Measurements from ENCODE around the gene AFMID.

AFMID gene

DNA sequence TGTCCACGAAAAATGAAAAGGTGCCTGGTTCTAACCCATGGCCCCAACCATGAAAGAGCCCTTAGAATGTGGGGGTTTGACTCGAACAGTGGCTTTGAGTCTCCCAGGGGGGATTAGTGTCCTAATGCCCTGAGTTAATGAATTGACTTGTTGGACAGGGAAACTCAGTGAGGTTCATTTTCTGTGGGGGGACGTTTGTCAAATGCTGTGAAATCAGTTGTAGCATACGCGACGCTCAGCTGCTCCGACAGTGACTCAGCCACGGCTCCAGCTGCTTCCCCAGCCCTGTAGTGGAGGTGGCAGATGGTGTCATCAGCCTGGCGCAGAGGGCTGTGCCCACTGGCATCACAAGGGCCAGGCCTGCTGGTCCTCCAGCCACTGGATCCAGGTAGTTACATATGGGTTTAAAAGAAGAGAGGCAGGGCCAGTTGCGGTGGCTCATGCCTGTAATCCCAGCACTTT is 40.3 kb downstream of the AFMID start:
- no peak for TF ChIP-seq SIN3A (IDR thresholded peaks at IDR 0.05; ENCODE audit: borderline replicate concordance, insufficient read depth, low read length)
- TF ChIP-seq, protein P1, sequence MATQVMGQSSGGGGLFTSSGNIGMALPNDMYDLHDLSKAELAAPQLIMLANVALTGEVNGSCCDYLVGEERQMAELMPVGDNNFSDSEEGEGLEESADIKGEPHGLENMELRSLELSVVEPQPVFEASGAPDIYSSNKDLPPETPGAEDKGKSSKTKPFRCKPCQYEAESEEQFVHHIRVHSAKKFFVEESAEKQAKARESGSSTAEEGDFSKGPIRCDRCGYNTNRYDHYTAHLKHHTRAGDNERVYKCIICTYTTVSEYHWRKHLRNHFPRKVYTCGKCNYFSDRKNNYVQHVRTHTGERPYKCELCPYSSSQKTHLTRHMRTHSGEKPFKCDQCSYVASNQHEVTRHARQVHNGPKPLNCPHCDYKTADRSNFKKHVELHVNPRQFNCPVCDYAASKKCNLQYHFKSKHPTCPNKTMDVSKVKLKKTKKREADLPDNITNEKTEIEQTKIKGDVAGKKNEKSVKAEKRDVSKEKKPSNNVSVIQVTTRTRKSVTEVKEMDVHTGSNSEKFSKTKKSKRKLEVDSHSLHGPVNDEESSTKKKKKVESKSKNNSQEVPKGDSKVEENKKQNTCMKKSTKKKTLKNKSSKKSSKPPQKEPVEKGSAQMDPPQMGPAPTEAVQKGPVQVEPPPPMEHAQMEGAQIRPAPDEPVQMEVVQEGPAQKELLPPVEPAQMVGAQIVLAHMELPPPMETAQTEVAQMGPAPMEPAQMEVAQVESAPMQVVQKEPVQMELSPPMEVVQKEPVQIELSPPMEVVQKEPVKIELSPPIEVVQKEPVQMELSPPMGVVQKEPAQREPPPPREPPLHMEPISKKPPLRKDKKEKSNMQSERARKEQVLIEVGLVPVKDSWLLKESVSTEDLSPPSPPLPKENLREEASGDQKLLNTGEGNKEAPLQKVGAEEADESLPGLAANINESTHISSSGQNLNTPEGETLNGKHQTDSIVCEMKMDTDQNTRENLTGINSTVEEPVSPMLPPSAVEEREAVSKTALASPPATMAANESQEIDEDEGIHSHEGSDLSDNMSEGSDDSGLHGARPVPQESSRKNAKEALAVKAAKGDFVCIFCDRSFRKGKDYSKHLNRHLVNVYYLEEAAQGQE (IDR thresholded peaks at IDR 0.05; ENCODE audit: insufficient read depth in 1 of 2, low read depth in 2 of 2, low read length in 2 of 2) = no peak
- no peak for TF ChIP-seq TAF1 (IDR thresholded peaks at IDR 0.05; ENCODE audit: borderline replicate concordance, insufficient read depth, low read length)
- TF ChIP-seq FOXP2 (optimal IDR thresholded peaks at IDR 0.05; ENCODE audit: borderline replicate concordance, extremely low read depth, extremely low read length, insufficient read depth) = no peak
- TF ChIP-seq POLR2AphosphoS5 (IDR thresholded peaks at IDR 0.05; ENCODE audit: low read depth, low read length) = no peak

DNA sequence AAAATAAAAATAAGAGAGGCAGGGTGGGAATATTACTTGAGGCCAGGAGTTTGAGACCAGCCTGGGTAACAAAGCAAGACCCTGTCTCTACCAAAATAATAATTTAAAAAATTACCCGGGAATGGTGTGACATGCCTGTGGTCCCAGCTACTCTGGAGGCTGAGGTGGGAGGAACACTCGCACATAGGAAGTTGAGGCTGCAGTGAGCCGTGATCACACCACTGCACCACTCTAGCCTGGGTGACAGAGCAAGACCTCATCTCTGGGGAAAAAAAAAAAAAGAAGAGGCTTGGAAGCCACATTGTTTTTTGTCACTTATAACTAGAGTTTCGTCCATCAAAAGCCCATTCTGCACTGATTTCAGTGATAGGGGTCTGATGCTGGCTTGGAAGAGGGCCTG is 41.0 kb downstream of the AFMID start:
- TF ChIP-seq POLR2AphosphoS5 (IDR thresholded peaks at IDR 0.05; ENCODE audit: low read depth, low read length) (no peak), SIN3A (IDR thresholded peaks at IDR 0.05; ENCODE audit: borderline replicate concordance, insufficient read depth, low read length) (no peak), TAF1 (IDR thresholded peaks at IDR 0.05; ENCODE audit: borderline replicate concordance, insufficient read depth, low read length) (no peak), FOXP2 (optimal IDR thresholded peaks at IDR 0.05; ENCODE audit: borderline replicate concordance, extremely low read depth, extremely low read length, insufficient read depth) (no peak)
- TF ChIP-seq, protein P1 (IDR thresholded peaks at IDR 0.05; ENCODE audit: insufficient read depth in 1 of 2, low read depth in 2 of 2, low read length in 2 of 2) = no peak

DNA sequence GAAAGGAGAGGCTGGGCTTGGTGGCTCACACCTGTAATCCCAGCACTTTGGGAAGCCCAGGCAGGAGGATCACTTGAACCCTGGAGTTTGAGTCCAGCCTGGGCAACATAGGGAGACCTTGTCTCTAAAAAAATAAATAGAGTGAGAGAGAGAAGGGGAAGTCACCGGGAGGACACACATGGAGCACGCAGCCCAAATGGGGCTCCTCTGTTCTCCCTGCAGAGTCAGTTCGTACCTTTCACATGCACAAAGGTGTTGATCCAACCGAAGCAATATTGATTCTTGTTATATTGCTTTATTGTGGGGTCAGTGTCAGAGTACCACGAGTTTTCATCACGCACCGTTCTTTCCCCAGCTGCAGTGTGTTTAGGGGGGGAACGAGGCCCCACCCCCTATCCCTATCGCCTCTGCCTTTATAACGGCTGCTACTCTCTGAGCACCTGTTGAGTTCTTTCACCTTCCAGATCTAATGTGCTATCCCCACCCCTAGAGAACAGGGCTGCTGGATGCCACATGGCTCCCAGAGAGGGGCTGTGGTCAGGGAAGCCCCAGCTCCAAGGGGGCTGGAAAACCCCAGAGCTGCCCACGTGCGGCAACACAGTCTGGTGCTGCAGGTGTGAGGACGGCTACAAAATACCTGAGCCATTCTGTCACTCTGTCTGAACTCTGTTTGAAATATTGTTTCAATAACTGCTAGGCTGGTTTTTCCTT is 43.2 kb downstream of the AFMID start:
- TF ChIP-seq POLR2AphosphoS5 (IDR thresholded peaks at IDR 0.05; ENCODE audit: low read depth, low read length) = no peak
- TF ChIP-seq FOXP2 (optimal IDR thresholded peaks at IDR 0.05; ENCODE audit: borderline replicate concordance, extremely low read depth, extremely low read length, insufficient read depth) = no peak
- TF ChIP-seq, protein P1 (IDR thresholded peaks at IDR 0.05; ENCODE audit: insufficient read depth in 1 of 2, low read depth in 2 of 2, low read length in 2 of 2) = no peak
- TF ChIP-seq SIN3A (IDR thresholded peaks at IDR 0.05; ENCODE audit: borderline replicate concordance, insufficient read depth, low read length) = no peak
- no peak for TF ChIP-seq TAF1 (IDR thresholded peaks at IDR 0.05; ENCODE audit: borderline replicate concordance, insufficient read depth, low read length)

DNA sequence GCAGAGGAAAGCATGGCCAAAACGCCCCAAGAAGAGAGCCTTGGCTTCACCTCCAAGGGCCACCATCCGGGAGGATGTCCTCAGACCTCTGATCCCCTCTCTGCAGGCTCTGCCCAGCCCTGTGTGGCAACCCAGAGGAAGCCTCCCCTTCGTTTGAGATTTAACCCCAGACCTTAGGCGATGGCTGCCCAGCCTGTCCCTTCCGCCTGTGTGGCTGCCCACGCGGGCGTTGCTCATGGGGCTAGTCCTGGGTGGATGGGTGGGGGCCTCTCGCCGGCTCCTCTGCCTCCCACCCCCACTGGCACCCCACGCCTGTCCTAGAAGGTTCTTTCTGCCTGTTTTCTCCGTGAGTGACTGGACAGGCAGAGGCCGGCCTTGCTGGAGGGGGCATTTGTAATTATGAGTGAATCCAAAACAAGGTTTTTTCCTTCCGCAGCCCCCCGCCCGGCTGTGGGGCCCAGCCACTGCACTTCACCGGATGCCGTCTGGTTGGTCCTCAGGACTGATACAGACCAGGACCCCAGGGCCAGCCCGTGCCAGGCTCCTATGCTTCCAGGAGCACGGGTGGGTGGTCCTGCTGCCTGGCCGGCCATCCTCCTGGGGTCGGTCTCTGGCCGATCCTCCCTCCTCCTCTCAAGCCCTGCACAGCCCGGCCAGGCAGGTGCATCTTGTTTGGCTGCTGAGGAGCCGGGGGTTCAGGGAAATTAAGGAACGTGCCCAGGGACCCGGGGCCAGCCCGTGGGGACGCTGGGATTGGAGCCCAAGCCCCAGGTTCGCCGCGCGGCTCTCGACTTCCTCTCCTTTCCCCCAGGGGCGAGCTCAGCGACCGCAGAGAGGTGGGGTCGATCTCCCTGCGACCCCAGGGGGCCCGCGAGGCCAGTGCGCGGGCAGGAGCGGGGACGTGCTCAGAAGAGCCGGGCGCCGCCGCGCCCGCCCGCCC is 44.1 kb downstream of the AFMID start, which contains the start of gene TMEM235:
TSS of gene TMEM235 (plus strand) at position 636 of the 940 bp plus-strand sequence. CDS start 393 bp downstream, outside the sequence.
- TF ChIP-seq FOXP2 (optimal IDR thresholded peaks at IDR 0.05; ENCODE audit: borderline replicate concordance, extremely low read depth, extremely low read length, insufficient read depth) (no peak), SIN3A (IDR thresholded peaks at IDR 0.05; ENCODE audit: borderline replicate concordance, insufficient read depth, low read length) (no peak), TAF1 (IDR thresholded peaks at IDR 0.05; ENCODE audit: borderline replicate concordance, insufficient read depth, low read length) (no peak), POLR2AphosphoS5 (IDR thresholded peaks at IDR 0.05; ENCODE audit: low read depth, low read length) (no peak)
- TF ChIP-seq, protein P1 (IDR thresholded peaks at IDR 0.05; ENCODE audit: insufficient read depth in 1 of 2, low read depth in 2 of 2, low read length in 2 of 2) = no peak
